WI38 (cell line): ENCODE data around the gene MSMB.
"Not testable (repeated sequence)": the region's sequence is repeated elsewhere in the genome, so short reads cannot be mapped to it uniquely, and the experiment has no call there.

Source experiments
- H3K4me3 ChIP-seq: 2 replicates; pipeline ENCODE4 v1.5.1; 2011; ENCODE audit warnings: low read depth, mild to moderate bottlenecking, control low read depth, low read length
- CTCF ChIP-seq: IDR thresholded peaks from 2 replicates; pipeline ENCODE4 v1.5.1; 2012; ENCODE audit warnings: low read depth, mild to moderate bottlenecking, control low read depth, low read length

Gene MSMB

GRCh38 chr10:46046261-46046660 lies at the start of gene MSMB:
Gene MSMB (minus strand): TSS chr10:46046269. CDS start chr10:46046237, 32 bp downstream.
- TF ChIP-seq CTCF = no peak
- no peak within 1 kb of the TSS for H3K4me3 ChIP-seq

GRCh38 chr10:46094931-46095750 lies 49.1 kb upstream of the MSMB start:
- no peak for TF ChIP-seq CTCF
- H3K4me3 ChIP-seq = no peak overlapping the region

GRCh38 chr10:46094197-46094500 lies 48.1 kb upstream of the MSMB start:
- no peak for TF ChIP-seq CTCF
- H3K4me3 ChIP-seq = no peak overlapping the region

- H3K4me3 ChIP-seq = not testable (repeated sequence)
Observed at GRCh38 chr10:46093316-46094196, 47.5 kb upstream of the MSMB start.

- H3K4me3 ChIP-seq = no peak overlapping the region
Observed at GRCh38 chr10:46092524-46093081, 46.5 kb upstream of the MSMB start.

GRCh38 chr10:46091828-46092523 lies 45.9 kb upstream of the MSMB start:
- TF ChIP-seq CTCF = no peak
- H3K4me3 ChIP-seq = no peak overlapping the region

More at GRCh38 chr10:46092524-46093081, 46.5 kb upstream of the MSMB start:
- TF ChIP-seq CTCF = no peak

GRCh38 chr10:46091080-46091827 lies 45.2 kb upstream of the MSMB start:
- H3K4me3 ChIP-seq = no peak overlapping the region
- TF ChIP-seq CTCF = no peak
